WTC11 (cell line): ENCODE results near the gene TBX10. TPM values are rescaled to one million over a fixed set of nuclear protein-coding genes. Genes with fewer than 3 reads are reported as not detected.
"Not testable (repeated sequence)": the region's sequence is repeated elsewhere in the genome, so short reads cannot be mapped to it uniquely, and the experiment has no call there.

Experiments
- ATAC-seq: fragments of 200-7000 bp; cut with Tn5 transposase; 2 replicates; pipeline ENCODE4 v1.10.0; 2021; ENCODE audit warnings: mild to moderate bottlenecking, moderate library complexity
- CTCF ChIA-PET: fragments of 300-600 bp; sonication (Branson Sonifier 250); formaldehyde crosslinking; loops from one replicate; lab custom pipeline; 2021; ENCODE audit warnings: antibody characterized with exemption; lab: Charles Lee
- POLR2A ChIA-PET: fragments of 350-600 bp; sonication (Branson Sonifier 250); formaldehyde crosslinking; loops from one replicate; lab custom pipeline; 2021; ENCODE audit warnings: antibody characterized with exemption; lab: Charles Lee
- DNase-seq: peaks from one replicate; pipeline ENCODE4 v3.0.0; 2021; ENCODE audit warnings: low spot score
- H3K27ac Mint-ChIP-seq: 2 replicates; pipeline ENCODE4 v1.8.0; 2021; ENCODE audit warnings: mixed read lengths
- H3K27me3 Mint-ChIP-seq: 2 replicates; pipeline ENCODE4 v1.8.0; 2021; ENCODE audit warnings: low read depth, mild to moderate bottlenecking, moderate library complexity, mixed read lengths
- H3K36me3 Mint-ChIP-seq: 2 replicates; pipeline ENCODE4 v1.8.0; 2021; ENCODE audit warnings: mixed read lengths
- H3K4me1 Mint-ChIP-seq: 2 replicates; pipeline ENCODE4 v1.8.0; 2022; ENCODE audit warnings: mixed read lengths
- H3K4me3 Mint-ChIP-seq: 2 replicates; pipeline ENCODE4 v1.8.0; 2021; ENCODE audit warnings: mild to moderate bottlenecking, moderate library complexity, mixed read lengths
- H3K9me3 Mint-ChIP-seq: 2 replicates; pipeline ENCODE4 v1.8.0; 2021; ENCODE audit warnings: mixed read lengths
- CREB1 ChIP-seq: sonication (generic); formaldehyde crosslinking; IDR thresholded peaks from 2 replicates; pipeline ENCODE4 v1.8.0; 2023; ENCODE audit warnings: mild to moderate bottlenecking, missing genetic modification reagents
- GABPB1 ChIP-seq: sonication (generic); formaldehyde crosslinking; IDR thresholded peaks from 2 replicates; pipeline ENCODE4 v1.8.1; 2023; ENCODE audit warnings: mild to moderate bottlenecking, missing genetic modification reagents
- NFE2L1 ChIP-seq: sonication (generic); formaldehyde crosslinking; IDR thresholded peaks from 2 replicates; pipeline ENCODE4 v1.8.1; 2023; ENCODE audit warnings: missing genetic modification reagents
- NFYB ChIP-seq: sonication (generic); formaldehyde crosslinking; conservative IDR thresholded peaks from 2 replicates; pipeline ENCODE4 v1.8.0; 2022; ENCODE audit warnings: low read depth, missing genetic modification reagents
- SMAD4 ChIP-seq: sonication (generic); formaldehyde crosslinking; IDR thresholded peaks from 2 replicates; pipeline ENCODE4 v1.8.0; 2022; ENCODE audit warnings: mild to moderate bottlenecking, missing genetic modification reagents
- SOX15 ChIP-seq: fragments of 250-450 bp; sonication (Bioruptor Pico); IDR thresholded peaks from 2 replicates; pipeline ENCODE4 v1.9.0; 2021; ENCODE audit warnings: mild to moderate bottlenecking
- USF1 ChIP-seq: sonication (generic); formaldehyde crosslinking; IDR thresholded peaks from 2 replicates; pipeline ENCODE4 v1.8.0; 2022; ENCODE audit warnings: mild to moderate bottlenecking, missing genetic modification reagents
- USF2 ChIP-seq: sonication (generic); formaldehyde crosslinking; IDR thresholded peaks from 2 replicates; pipeline ENCODE4 v1.8.1; 2023; ENCODE audit warnings: mild to moderate bottlenecking, missing genetic modification reagents, moderate library complexity
- ZBTB21 ChIP-seq: sonication (generic); formaldehyde crosslinking; IDR thresholded peaks from 2 replicates; pipeline ENCODE4 v1.8.1; 2023; ENCODE audit warnings: mild to moderate bottlenecking, missing genetic modification reagents, borderline replicate concordance
- ZNF121 ChIP-seq: sonication (generic); formaldehyde crosslinking; IDR thresholded peaks from 2 replicates; pipeline ENCODE4 v1.8.0; 2023; ENCODE audit warnings: missing genetic modification reagents
- ZNF232 ChIP-seq: sonication (generic); formaldehyde crosslinking; IDR thresholded peaks from 2 replicates; pipeline ENCODE4 v1.8.0; 2022; ENCODE audit warnings: mild to moderate bottlenecking, missing genetic modification reagents
- ZNF671 ChIP-seq: fragments of 250-450 bp; sonication (Bioruptor Pico); IDR thresholded peaks from 2 replicates; pipeline ENCODE4 v1.8.0; 2021; ENCODE audit warnings: mild to moderate bottlenecking
- total RNA-seq: library from RNA; stranded (reverse); gene quantifications from 3 replicates; pipeline ENCODE4 v1.2.3, GENCODE V29; 2021

Gene TBX10
- total RNA-seq, 1 experiment from 2014 or later, result not detected

GRCh38 chr11:67627441-67627811 lies 12.1 kb downstream of the TBX10 start:
- H3K4me3 Mint-ChIP-seq, result no peak overlapping the region
- ATAC-seq (no peak), DNase-seq (no peak)
- H3K27me3 Mint-ChIP-seq, result peaks cover 9% of the 10 kb centered on the region
- H3K4me1 Mint-ChIP-seq, result peaks cover 37% of the 10 kb centered on the region
- TF ChIP-seq ZBTB21 (no peak), CREB1 (no peak)
- ChIA-PET CTCF (interaction anchor here (0.9 to 5.3 kb wide), 5 partner anchors 10 to 73 kb away, joined by 3 to 200 read pairs (median 4); no protein-coding TSS in a partner anchor), POLR2A (no interaction called here)
- H3K36me3 Mint-ChIP-seq, result peaks cover 32% of the 10 kb centered on the region
- H3K9me3 Mint-ChIP-seq, result peaks cover 10% of the 10 kb centered on the region; the same call in 1 of the 2 replicates
- no peak overlapping the region for H3K27ac Mint-ChIP-seq

GRCh38 chr11:67626970-67627369 lies 12.6 kb downstream of the TBX10 start:
- ChIA-PET CTCF (interaction anchor here (1.0 to 1.4 kb wide), 3 partner anchors 13 to 54 kb away, joined by 3 to 8 read pairs (median 4); no protein-coding TSS in a partner anchor), POLR2A (no interaction called here)
- Mint-ChIP-seq H3K4me1 (peaks cover 38% of the 10 kb centered on the region), H3K9me3 (peaks cover 10% of the 10 kb centered on the region; the same call in 1 of the 2 replicates), H3K4me3 (no peak overlapping the region), H3K27me3 (peaks cover 10% of the 10 kb centered on the region), H3K27ac (peak overlapping the region; percentile 88), H3K36me3 (peaks cover 32% of the 10 kb centered on the region)
- TF ChIP-seq NFE2L1 (no peak), ZNF671 (CRISPR knock-in tag) (no peak), ZNF232 (no peak), SMAD4 (CRISPR knock-in tag) (no peak), USF1 (peak; percentile 43; the same call in 1 of the 2 replicates), ZNF121 (CRISPR knock-in tag) (no peak), USF2 (CRISPR knock-in tag) (peak; percentile 64), SOX15 (no peak)
- ATAC-seq (no peak), DNase-seq (no peak)

- Mint-ChIP-seq H3K27ac (peak overlapping the region; percentile 88), H3K4me1 (peaks cover 39% of the 10 kb centered on the region), H3K36me3 (peaks cover 32% of the 10 kb centered on the region), H3K9me3 (peaks cover 10% of the 10 kb centered on the region; the same call in 1 of the 2 replicates)
- POLR2A ChIA-PET, H3K4me3 Mint-ChIP-seq, DNase-seq, ATAC-seq, H3K27me3 Mint-ChIP-seq: not testable (repeated sequence)
- CTCF ChIA-PET, result interaction anchor here (1.0 to 1.4 kb wide), 3 partner anchors 12 to 54 kb away, joined by 3 to 8 read pairs (median 4); no protein-coding TSS in a partner anchor
- peak; percentile 67 for TF ChIP-seq NFYB (CRISPR knock-in tag)
These were observed 13.3 kb downstream of the TBX10 start for GRCh38 chr11:67626131-67626833.

- H3K9me3 Mint-ChIP-seq, result peaks cover 10% of the 10 kb centered on the region
- CTCF ChIA-PET, result interaction anchor here (1.9 kb wide), 1 partner anchor 10 kb away, joined by 7 read pairs; no protein-coding TSS in a partner anchor
- H3K4me3 Mint-ChIP-seq, result not testable (repeated sequence)
These were observed 15.8 kb downstream of the TBX10 start for GRCh38 chr11:67623795-67624194.

GRCh38 chr11:67622905-67623304 lies 16.7 kb downstream of the TBX10 start:
- Mint-ChIP-seq H3K36me3 (peaks cover 40% of the 10 kb centered on the region), H3K4me3 (peak overlapping the region; percentile 93), H3K27me3 (peaks cover 28% of the 10 kb centered on the region), H3K4me1 (peaks cover 41% of the 10 kb centered on the region), H3K9me3 (peaks cover 10% of the 10 kb centered on the region)
- CTCF ChIA-PET, result interaction anchor here (1.9 kb wide), 1 partner anchor 9 kb away, joined by 7 read pairs; no protein-coding TSS in a partner anchor
- TF ChIP-seq GABPB1 (CRISPR knock-in tag), result peak; percentile 48; the same call in 1 of the 2 replicates
- ATAC-seq, POLR2A ChIA-PET, H3K27ac Mint-ChIP-seq, DNase-seq: not testable (repeated sequence)

More at GRCh38 chr11:67623795-67624194, 15.8 kb downstream of the TBX10 start:
- peaks cover 36% of the 10 kb centered on the region for H3K4me1 Mint-ChIP-seq
- peaks cover 19% of the 10 kb centered on the region for H3K27me3 Mint-ChIP-seq
- POLR2A ChIA-PET, ATAC-seq, H3K27ac Mint-ChIP-seq, DNase-seq: not testable (repeated sequence)
- peaks cover 36% of the 10 kb centered on the region for H3K36me3 Mint-ChIP-seq

- POLR2A ChIA-PET, ATAC-seq: not testable (repeated sequence)
- peaks cover 10% of the 10 kb centered on the region for H3K9me3 Mint-ChIP-seq
- peak overlapping the region; percentile 73 for H3K27ac Mint-ChIP-seq
- peaks cover 45% of the 10 kb centered on the region for H3K4me1 Mint-ChIP-seq
- peaks cover 38% of the 10 kb centered on the region for H3K27me3 Mint-ChIP-seq
- H3K4me3 Mint-ChIP-seq, result peak overlapping the region; percentile 93
- H3K36me3 Mint-ChIP-seq, result peaks cover 35% of the 10 kb centered on the region
- peak; percentile 13 for DNase-seq
- CTCF ChIA-PET, result interaction anchor here (1.0 to 10.2 kb wide), 2 partner anchors 8 to 269 kb away, joined by 3 to 200 read pairs; partner anchors contain the start of genes NUDT8 and POLD4
These were observed 17.6 kb downstream of the TBX10 start for GRCh38 chr11:67621928-67622327.
